ENCODE data around the gene TDRD1. TPM values are rescaled to one million over a fixed set of nuclear protein-coding genes. Genes with fewer than 3 reads are reported as not detected.

The TDRD1 gene
- total and polyA plus RNA-seq, 9 of the 15 experiments (the other 6 are each of a cell fraction or from before 2014, with no cell fraction given) = not detected

DNA sequence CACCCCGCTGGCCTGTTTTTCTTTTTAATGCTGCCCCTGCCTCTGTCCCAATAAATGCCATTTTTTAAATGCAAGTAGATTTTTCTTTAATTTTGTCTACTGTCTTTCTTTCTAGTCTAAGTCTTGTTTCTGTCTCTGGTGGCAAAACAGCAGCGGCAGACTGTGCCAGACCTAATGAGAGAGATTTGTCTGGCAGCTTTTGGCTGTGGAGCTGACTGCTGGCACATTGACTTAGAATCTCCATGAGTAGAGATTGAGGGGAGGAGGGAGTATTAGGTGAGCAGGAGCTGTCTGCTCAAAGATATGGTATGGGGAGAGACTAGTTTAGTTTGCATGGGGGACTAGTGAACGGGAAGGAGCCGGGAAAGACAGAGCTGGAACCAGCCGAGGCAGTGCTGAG is 72.9 kb downstream of the TDRD1 start (continued):
- TF ChIP-seq, protein P1, sequence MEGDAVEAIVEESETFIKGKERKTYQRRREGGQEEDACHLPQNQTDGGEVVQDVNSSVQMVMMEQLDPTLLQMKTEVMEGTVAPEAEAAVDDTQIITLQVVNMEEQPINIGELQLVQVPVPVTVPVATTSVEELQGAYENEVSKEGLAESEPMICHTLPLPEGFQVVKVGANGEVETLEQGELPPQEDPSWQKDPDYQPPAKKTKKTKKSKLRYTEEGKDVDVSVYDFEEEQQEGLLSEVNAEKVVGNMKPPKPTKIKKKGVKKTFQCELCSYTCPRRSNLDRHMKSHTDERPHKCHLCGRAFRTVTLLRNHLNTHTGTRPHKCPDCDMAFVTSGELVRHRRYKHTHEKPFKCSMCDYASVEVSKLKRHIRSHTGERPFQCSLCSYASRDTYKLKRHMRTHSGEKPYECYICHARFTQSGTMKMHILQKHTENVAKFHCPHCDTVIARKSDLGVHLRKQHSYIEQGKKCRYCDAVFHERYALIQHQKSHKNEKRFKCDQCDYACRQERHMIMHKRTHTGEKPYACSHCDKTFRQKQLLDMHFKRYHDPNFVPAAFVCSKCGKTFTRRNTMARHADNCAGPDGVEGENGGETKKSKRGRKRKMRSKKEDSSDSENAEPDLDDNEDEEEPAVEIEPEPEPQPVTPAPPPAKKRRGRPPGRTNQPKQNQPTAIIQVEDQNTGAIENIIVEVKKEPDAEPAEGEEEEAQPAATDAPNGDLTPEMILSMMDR (IDR thresholded peaks at IDR 0.05 in 2 of 3, conservative IDR thresholded peaks at IDR 0.05 in 1 of 3; ENCODE audit: insufficient read depth in 2 of 3, low read depth in 1 of 3, low read length in 3 of 3) = no peak
- TF ChIP-seq TAF7 (tag; IDR thresholded peaks at IDR 0.05) = no peak
- TF ChIP-seq NFXL1 (CRISPR knock-in tag; IDR thresholded peaks at IDR 0.05) = no peak
- TF ChIP-seq, protein P2, sequence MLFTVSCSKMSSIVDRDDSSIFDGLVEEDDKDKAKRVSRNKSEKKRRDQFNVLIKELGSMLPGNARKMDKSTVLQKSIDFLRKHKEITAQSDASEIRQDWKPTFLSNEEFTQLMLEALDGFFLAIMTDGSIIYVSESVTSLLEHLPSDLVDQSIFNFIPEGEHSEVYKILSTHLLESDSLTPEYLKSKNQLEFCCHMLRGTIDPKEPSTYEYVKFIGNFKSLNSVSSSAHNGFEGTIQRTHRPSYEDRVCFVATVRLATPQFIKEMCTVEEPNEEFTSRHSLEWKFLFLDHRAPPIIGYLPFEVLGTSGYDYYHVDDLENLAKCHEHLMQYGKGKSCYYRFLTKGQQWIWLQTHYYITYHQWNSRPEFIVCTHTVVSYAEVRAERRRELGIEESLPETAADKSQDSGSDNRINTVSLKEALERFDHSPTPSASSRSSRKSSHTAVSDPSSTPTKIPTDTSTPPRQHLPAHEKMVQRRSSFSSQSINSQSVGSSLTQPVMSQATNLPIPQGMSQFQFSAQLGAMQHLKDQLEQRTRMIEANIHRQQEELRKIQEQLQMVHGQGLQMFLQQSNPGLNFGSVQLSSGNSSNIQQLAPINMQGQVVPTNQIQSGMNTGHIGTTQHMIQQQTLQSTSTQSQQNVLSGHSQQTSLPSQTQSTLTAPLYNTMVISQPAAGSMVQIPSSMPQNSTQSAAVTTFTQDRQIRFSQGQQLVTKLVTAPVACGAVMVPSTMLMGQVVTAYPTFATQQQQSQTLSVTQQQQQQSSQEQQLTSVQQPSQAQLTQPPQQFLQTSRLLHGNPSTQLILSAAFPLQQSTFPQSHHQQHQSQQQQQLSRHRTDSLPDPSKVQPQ (CRISPR knock-in tag; IDR thresholded peaks at IDR 0.05; ENCODE audit: borderline replicate concordance) = no peak
- no peak for TF ChIP-seq KLF16 (IDR thresholded peaks at IDR 0.05)
- no peak for TF ChIP-seq XRCC4 (IDR thresholded peaks at IDR 0.05; ENCODE audit: extremely low read depth, insufficient read depth, insufficient read length)
- TF ChIP-seq, protein P3, sequence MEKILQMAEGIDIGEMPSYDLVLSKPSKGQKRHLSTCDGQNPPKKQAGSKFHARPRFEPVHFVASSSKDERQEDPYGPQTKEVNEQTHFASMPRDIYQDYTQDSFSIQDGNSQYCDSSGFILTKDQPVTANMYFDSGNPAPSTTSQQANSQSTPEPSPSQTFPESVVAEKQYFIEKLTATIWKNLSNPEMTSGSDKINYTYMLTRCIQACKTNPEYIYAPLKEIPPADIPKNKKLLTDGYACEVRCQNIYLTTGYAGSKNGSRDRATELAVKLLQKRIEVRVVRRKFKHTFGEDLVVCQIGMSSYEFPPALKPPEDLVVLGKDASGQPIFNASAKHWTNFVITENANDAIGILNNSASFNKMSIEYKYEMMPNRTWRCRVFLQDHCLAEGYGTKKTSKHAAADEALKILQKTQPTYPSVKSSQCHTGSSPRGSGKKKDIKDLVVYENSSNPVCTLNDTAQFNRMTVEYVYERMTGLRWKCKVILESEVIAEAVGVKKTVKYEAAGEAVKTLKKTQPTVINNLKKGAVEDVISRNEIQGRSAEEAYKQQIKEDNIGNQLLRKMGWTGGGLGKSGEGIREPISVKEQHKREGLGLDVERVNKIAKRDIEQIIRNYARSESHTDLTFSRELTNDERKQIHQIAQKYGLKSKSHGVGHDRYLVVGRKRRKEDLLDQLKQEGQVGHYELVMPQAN (IDR thresholded peaks at IDR 0.05; ENCODE audit: borderline replicate concordance) = no peak
- no peak for TF ChIP-seq MAX (CRISPR knock-in tag; IDR thresholded peaks at IDR 0.05)
- no peak for TF ChIP-seq MEF2A (IDR thresholded peaks at IDR 0.05; ENCODE audit: control insufficient read depth, low read depth, low read length)
- TF ChIP-seq MYNN (IDR thresholded peaks at IDR 0.05) = no peak
- no peak for TF ChIP-seq MYNN (CRISPR knock-in tag; IDR thresholded peaks at IDR 0.05)
- TF ChIP-seq HMGXB4 (CRISPR knock-in tag; IDR thresholded peaks at IDR 0.05) = no peak
- no peak for TF ChIP-seq CHD4 (IDR thresholded peaks at IDR 0.05; ENCODE audit: insufficient read depth, insufficient replicate concordance, low read depth, low read length, poor library complexity, severe bottlenecking)
- TF ChIP-seq RFX5 (IDR thresholded peaks at IDR 0.05; ENCODE audit: low read depth, low read length) = no peak
- no peak for TF ChIP-seq ZFP36 (IDR thresholded peaks at IDR 0.05; ENCODE audit: low read depth, low read length, partially characterized antibody)
- no peak for TF ChIP-seq RNF219 (CRISPR knock-in tag; IDR thresholded peaks at IDR 0.05)
